MCF 10A (cell line): ENCODE measurements around the gene NUCB1. TPM values are rescaled to one million over a fixed set of nuclear protein-coding genes. Genes with fewer than 3 reads are reported as not detected.
"Not testable (repeated sequence)": the region's sequence is repeated elsewhere in the genome, so short reads cannot be mapped to it uniquely, and the experiment has no call there.

ENCODE experiments used
- BruUV-seq: library from RNA; stranded (reverse); fragments of 400-500 nt; replicated peaks from 2 replicates; lab custom pipeline; 2021; lab: Mats Ljungman, UMichigan
- CTCF ChIA-PET: fragments of 300-600 bp; sonication (Branson Sonifier 250); formaldehyde crosslinking; extraction: SDS; loops from one replicate; lab custom pipeline; 2021; ENCODE audit warnings: antibody characterized with exemption, inconsistent platforms; lab: Yijun Ruan, JAX
- POLR2A ChIA-PET: fragments of 300-600, 350-650 bp; sonication (Branson Sonifier 250); formaldehyde crosslinking; extraction: SDS; loops from one replicate; lab custom pipeline; 2020; ENCODE audit warnings: antibody characterized with exemption, inconsistent platforms; lab: Yijun Ruan, JAX
- DNase-seq: peaks from one replicate; pipeline ENCODE4 v3.0.0-alpha.2; 2018; ENCODE audit not compliant: unreplicated experiment
- H3K27ac Mint-ChIP-seq: one replicate; pipeline ENCODE4 v1.8.0; 2022; ENCODE audit warnings: mild to moderate bottlenecking, low read depth, mixed read lengths; ENCODE audit not compliant: unreplicated experiment
- H3K27me3 Mint-ChIP-seq: one replicate; pipeline ENCODE4 v1.8.0; 2022; ENCODE audit warnings: mixed read lengths; ENCODE audit not compliant: insufficient read depth, unreplicated experiment
- H3K36me3 Mint-ChIP-seq: one replicate; pipeline ENCODE4 v1.8.0; 2022; ENCODE audit warnings: mild to moderate bottlenecking, moderate library complexity, mixed read lengths; ENCODE audit not compliant: insufficient read depth, unreplicated experiment
- H3K4me1 Mint-ChIP-seq: one replicate; pipeline ENCODE4 v1.8.0; 2022; ENCODE audit warnings: mixed read lengths; ENCODE audit not compliant: insufficient read depth, unreplicated experiment
- H3K4me3 Mint-ChIP-seq: one replicate; pipeline ENCODE4 v1.8.0; 2022; ENCODE audit warnings: mild to moderate bottlenecking, moderate library complexity, mixed read lengths; ENCODE audit not compliant: unreplicated experiment
- H3K9me3 Mint-ChIP-seq: one replicate; pipeline ENCODE4 v1.8.0; 2022; ENCODE audit warnings: mixed read lengths; ENCODE audit not compliant: unreplicated experiment
- intact Hi-C: fragments of 100-400 bp; cut with micrococcal nuclease; formaldehyde crosslinking; loops from 2 replicates; pipeline ENCODE4 v1.14.1; 2022
- total RNA-seq: library from RNA; stranded (reverse); gene quantifications from 2 replicates; pipeline ENCODE4 v1.2.3, GENCODE V29; 2022
- TF ChIP-seq, protein P1 (sequence below): fragments of 200-600 bp; IDR thresholded peaks from one replicate; pipeline ENCODE4 v1.8.0; 2022; ENCODE audit warnings: antibody characterized with exemption, mild to moderate bottlenecking; ENCODE audit not compliant: unreplicated experiment

NUCB1 gene
- total RNA-seq, 1 experiment from 2014 or later: 61.4 TPM

DNA sequence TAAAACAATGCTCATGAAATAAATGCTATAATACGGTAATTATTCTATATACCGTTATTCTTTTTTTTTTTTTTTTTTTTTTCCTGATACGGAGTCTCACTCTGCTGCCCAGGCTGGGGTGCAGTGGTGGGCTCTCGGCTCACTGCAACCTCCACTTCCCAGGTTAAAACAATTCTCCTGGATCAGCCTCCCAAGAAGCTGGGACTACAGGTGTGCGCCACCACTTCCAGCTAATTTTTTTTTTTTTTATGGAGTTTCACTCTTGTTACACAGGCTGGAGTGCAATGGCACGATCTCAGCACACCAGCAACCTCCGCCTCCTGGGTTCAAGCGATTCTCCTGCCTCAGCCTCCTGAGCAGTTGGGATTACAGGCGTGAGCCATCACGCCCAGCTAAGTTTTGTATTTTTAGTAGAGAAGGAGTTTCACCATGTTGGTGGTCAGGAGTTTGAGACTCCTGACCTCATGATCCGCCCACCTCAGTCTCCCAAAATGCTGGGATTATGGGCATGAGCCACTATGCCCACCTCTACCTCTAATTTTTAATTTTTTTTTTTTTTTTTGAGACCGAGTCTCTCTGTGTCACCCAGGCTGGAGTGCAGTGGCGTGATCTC lies 21.0 kb upstream of the NUCB1 start:
- no peaks in the 10 kb centered on the region for H3K9me3 Mint-ChIP-seq

DNA sequence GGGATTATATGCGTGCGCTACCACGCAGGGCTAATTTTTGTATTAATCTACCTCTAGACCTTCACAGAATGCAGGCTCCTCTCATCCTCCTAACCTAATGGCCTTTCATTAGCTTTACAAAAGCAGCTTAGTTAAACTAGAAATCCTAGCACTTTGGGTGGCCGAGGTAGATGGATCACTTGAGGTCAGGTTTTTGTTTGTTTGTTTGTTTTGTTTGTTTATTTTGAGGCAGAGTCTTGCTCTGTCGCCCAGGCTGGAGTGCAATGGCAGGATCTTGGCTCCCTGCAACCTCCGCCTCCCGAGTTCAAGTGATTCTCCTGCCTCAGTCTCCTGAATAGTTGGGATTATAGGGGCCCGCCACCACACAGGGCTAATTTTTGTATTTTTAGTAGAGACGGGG lies 20.4 kb upstream of the NUCB1 start:
- POLR2A ChIA-PET: interaction anchor here (1.6 to 2.1 kb wide), 2 partner anchors 7 to 20 kb away, joined by 7 to 14 read pairs; partner anchors contain the start of genes NUCB1 and PPP1R15A
- CTCF ChIA-PET: interaction anchor here (0.7 kb wide), 1 partner anchor 37 kb away, joined by 4 read pairs; no protein-coding TSS in a partner anchor
- not testable (repeated sequence) for DNase-seq, BruUV-seq, H3K27ac Mint-ChIP-seq, H3K4me3 Mint-ChIP-seq, H3K9me3 Mint-ChIP-seq, H3K27me3 Mint-ChIP-seq
- H3K4me1 Mint-ChIP-seq: peaks cover 12% of the 10 kb centered on the region
- H3K36me3 Mint-ChIP-seq: peaks cover 77% of the 10 kb centered on the region
- intact Hi-C loops: loop anchor here (5.0 kb wide), 1 partner anchor 73 kb away; the partner anchor contains the start of gene BAX

More for the DNA sequence above, 21.0 kb upstream of the NUCB1 start:
- H3K27ac Mint-ChIP-seq: no peak overlapping the region
- peaks cover 17% of the 10 kb centered on the region for H3K4me1 Mint-ChIP-seq
- H3K4me3 Mint-ChIP-seq: no peak overlapping the region
- H3K27me3 Mint-ChIP-seq: no peaks in the 10 kb centered on the region
- DNase-seq: no peak
- TF ChIP-seq, protein P1, sequence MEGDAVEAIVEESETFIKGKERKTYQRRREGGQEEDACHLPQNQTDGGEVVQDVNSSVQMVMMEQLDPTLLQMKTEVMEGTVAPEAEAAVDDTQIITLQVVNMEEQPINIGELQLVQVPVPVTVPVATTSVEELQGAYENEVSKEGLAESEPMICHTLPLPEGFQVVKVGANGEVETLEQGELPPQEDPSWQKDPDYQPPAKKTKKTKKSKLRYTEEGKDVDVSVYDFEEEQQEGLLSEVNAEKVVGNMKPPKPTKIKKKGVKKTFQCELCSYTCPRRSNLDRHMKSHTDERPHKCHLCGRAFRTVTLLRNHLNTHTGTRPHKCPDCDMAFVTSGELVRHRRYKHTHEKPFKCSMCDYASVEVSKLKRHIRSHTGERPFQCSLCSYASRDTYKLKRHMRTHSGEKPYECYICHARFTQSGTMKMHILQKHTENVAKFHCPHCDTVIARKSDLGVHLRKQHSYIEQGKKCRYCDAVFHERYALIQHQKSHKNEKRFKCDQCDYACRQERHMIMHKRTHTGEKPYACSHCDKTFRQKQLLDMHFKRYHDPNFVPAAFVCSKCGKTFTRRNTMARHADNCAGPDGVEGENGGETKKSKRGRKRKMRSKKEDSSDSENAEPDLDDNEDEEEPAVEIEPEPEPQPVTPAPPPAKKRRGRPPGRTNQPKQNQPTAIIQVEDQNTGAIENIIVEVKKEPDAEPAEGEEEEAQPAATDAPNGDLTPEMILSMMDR: no peak
- ChIA-PET POLR2A (interaction anchor here (0.8 to 1.6 kb wide), 2 partner anchors 21 to 75 kb away, joined by 3 to 7 read pairs; partner anchors contain the start of gene NUCB1), CTCF (interaction anchor here (0.6 to 0.9 kb wide), 2 partner anchors 37 to 289 kb away, joined by 3 to 4 read pairs; no protein-coding TSS in a partner anchor)
- intact Hi-C loops: loop anchor here (5.0 kb wide), 1 partner anchor 73 kb away; the partner anchor contains the start of gene BAX
- peaks cover 83% of the 10 kb centered on the region for H3K36me3 Mint-ChIP-seq
- BruUV-seq: no TSS peak

DNA sequence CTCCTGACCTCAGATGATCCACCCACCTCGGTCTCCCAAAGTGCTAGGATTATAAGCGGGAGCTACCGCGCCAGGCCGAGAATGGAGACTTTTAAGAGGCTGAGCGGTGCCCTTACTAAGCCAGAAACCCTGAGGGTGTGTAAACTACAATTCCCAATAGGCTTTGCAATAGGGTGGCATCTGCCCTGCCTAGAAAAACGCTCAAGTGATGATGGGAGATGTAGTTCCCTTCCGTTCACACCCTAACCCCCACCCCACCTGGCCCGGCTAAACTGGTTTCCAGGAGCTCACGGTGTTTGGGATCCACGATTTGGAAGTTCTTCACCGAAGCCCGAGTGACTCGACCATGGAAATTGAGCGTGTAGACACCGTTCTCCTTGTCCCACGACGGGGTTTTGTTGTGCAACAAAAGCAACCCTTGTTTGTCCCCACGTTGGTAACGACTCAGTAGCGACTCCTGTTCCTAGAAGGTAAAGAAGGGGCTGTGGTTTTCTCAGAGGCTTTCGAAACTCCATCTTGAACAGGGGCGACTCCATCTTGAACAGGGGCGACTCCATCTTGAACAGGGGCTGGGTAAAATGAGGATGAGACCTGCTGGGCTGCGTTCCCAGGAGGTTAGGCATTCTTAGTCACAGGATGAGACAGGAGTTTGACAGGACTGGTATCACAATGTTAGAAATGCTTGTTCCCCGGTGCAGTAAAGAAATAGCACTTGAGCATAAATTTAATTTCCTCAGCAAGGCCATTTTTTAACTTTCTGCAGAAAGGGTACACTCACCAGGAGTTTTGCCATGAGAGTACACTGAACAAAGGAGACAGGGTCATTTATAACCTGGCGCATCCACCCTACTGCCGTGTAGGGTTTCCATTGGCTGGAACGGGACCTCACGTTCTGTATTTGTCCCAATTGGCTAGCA lies 18.1 kb upstream of the NUCB1 start:
- peaks cover 54% of the 10 kb centered on the region for H3K36me3 Mint-ChIP-seq
- DNase-seq: no peak
- intact Hi-C loops: no loop called here
- no peak overlapping the region for H3K27ac Mint-ChIP-seq
- no peaks in the 10 kb centered on the region for H3K27me3 Mint-ChIP-seq
- H3K4me1 Mint-ChIP-seq: no peaks in the 10 kb centered on the region
- CTCF ChIA-PET: interaction anchor here (0.6 kb wide), 1 partner anchor 152 kb away, joined by 3 read pairs; no protein-coding TSS in a partner anchor
- no peak overlapping the region for H3K4me3 Mint-ChIP-seq
- POLR2A ChIA-PET: interaction anchor here (2.1 kb wide), 1 partner anchor 10 kb away, joined by 14 read pairs; the partner anchor contains the start of gene PPP1R15A
- BruUV-seq: no TSS peak
- TF ChIP-seq, protein P1: no peak
- no peaks in the 10 kb centered on the region for H3K9me3 Mint-ChIP-seq

DNA sequence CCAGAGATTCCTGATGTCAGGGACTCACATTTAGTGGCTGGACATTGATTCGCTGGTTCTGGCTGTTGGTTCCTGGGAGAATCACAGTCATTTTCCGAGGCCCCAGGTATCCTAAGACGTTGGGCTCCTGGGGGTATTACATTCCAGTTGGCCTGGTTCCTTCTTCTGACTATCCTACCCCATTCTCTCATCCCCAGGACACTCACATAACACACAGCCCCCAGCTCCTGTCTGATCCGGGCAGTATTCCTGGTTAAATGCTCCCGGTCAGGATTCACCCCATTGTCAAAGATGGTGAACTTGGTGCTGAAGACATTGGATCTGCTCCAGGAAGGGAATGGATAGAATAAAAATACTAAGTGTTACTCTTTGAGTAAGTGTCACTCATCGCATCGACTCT lies 16.4 kb upstream of the NUCB1 start:
- H3K27ac Mint-ChIP-seq: no peak overlapping the region
- intact Hi-C loops: no loop called here

More for the DNA sequence above, 16.4 kb upstream of the NUCB1 start:
- BruUV-seq: no TSS peak
- POLR2A ChIA-PET: interaction anchor here (1.2 kb wide), 1 partner anchor 12 kb away, joined by 3 read pairs; no protein-coding TSS in a partner anchor
- CTCF ChIA-PET: no interaction called here
- Mint-ChIP-seq H3K4me1 (no peaks in the 10 kb centered on the region), H3K9me3 (no peaks in the 10 kb centered on the region), H3K27me3 (no peaks in the 10 kb centered on the region), H3K4me3 (no peak overlapping the region), H3K36me3 (peaks cover 37% of the 10 kb centered on the region)
- DNase-seq: no peak
- TF ChIP-seq, protein P1: no peak
